Uterus (tissue), 4 donors: ENCODE data around the gene PF4V1. TPM values are rescaled to one million over a fixed set of nuclear protein-coding genes. Genes with fewer than 3 reads are reported as not detected.

Experiments
- DNase-seq, 2 donors: peaks; one replicate each; pipeline ENCODE4 v3.0.0-alpha.2; 2019 to 2020
- H3K27ac ChIP-seq, 2 donors: fragments of 200-600 bp; sonication (generic); 1 replicate in 1 of 2; 2 replicates in 1 of 2; pipeline ENCODE4 v1.5.1; 2016 to 2018
- H3K27me3 ChIP-seq, 2 donors: fragments of 200-600 bp; sonication (generic); one replicate each; pipeline ENCODE4 v1.5.1; 2018 to 2019; ENCODE audit warnings: control low read depth in 1 of 2
- H3K36me3 ChIP-seq, 2 donors: fragments of 200-600 bp; sonication (generic); one replicate each; pipeline ENCODE4 v1.5.1; 2019; ENCODE audit warnings: control low read depth in 1 of 2
- H3K4me1 ChIP-seq, 2 donors: fragments of 200-600 bp; sonication (generic); one replicate each; pipeline ENCODE4 v1.5.1; 2018 to 2019; ENCODE audit warnings: control low read depth in 1 of 2
- H3K4me3 ChIP-seq, 2 donors: fragments of 200-600 bp; sonication (generic); 1 replicate in 1 of 2; 2 replicates in 1 of 2; pipeline ENCODE4 v1.5.1; 2018 to 2019; ENCODE audit warnings: mild to moderate bottlenecking in 1 of 2
- H3K9me3 ChIP-seq, 2 donors: fragments of 200-600 bp; sonication (generic); one replicate each; pipeline ENCODE4 v1.5.1; 2019; ENCODE audit warnings: control low read depth in 1 of 2
- POLR2A ChIP-seq, 2 donors: fragments of 450-650 bp; IDR thresholded peaks; one replicate each; pipeline ENCODE4 v1.6.1; 2016; ENCODE audit warnings: antibody characterized with exemption in 2 of 2, mild to moderate bottlenecking in 1 of 2, moderate library complexity in 1 of 2
- intact Hi-C: fragments of 100-400 bp; cut with DNase I; formaldehyde crosslinking; loops from one replicate; pipeline ENCODE4 v1.15.1; 2023; ENCODE audit warnings: low total_unique reads
- total RNA-seq, 4 donors: library from RNA; depleted of rRNA in 3 of 4; stranded (reverse); fragments of >200 nt in 3 of 4; gene quantifications; one replicate each; pipeline versions ENCODE4 v1.1.0 to v1.2.4, GENCODE V29; 2014 to 2023
- TF ChIP-seq, protein P1 (sequence below), 4 experiments: fragments of 200-600 bp in 2 of 4; fragments of 450-650 bp in 2 of 4; sonication (generic) in 2 of 4; IDR thresholded peaks; one replicate each; pipeline ENCODE4 v1.5.1; 2016 to 2019; ENCODE audit warnings: antibody characterized with exemption in 4 of 4, mild to moderate bottlenecking in 2 of 4, moderate library complexity in 1 of 4
- donor health status: DM: yes; HTN: yes; CAD: no.

Gene PF4V1
- total RNA-seq, 4 donors from 2014 or later = not detected

DNA sequence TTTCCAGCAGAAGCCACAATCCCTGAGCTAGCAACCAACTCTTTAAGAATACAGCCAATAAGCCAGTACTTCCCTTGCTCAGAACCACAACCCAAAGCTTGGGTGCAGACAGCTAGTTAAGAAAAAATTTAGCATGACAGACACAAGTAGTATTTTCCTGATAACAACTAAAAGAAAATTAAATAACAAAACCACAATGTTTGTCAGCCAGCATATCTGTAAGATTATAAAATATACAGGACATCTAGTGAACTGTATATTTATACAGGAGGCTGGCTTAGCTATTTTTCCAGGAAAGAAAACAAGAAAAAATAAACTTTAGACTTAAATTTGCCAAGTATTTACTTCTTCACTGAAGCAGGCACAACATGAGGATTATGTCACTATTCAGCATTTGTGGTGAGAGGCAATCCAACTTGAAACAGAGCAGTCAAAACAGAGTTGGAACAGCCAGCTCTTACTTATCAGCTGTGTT, 6.6 kb downstream of the PF4V1 start:
- no peak for DNase-seq
- no peaks in the 10 kb centered on the region for H3K36me3 ChIP-seq
- no peak overlapping the region for H3K4me3 ChIP-seq
- no peaks in the 10 kb centered on the region for H3K4me1 ChIP-seq
- TF ChIP-seq, protein P1, sequence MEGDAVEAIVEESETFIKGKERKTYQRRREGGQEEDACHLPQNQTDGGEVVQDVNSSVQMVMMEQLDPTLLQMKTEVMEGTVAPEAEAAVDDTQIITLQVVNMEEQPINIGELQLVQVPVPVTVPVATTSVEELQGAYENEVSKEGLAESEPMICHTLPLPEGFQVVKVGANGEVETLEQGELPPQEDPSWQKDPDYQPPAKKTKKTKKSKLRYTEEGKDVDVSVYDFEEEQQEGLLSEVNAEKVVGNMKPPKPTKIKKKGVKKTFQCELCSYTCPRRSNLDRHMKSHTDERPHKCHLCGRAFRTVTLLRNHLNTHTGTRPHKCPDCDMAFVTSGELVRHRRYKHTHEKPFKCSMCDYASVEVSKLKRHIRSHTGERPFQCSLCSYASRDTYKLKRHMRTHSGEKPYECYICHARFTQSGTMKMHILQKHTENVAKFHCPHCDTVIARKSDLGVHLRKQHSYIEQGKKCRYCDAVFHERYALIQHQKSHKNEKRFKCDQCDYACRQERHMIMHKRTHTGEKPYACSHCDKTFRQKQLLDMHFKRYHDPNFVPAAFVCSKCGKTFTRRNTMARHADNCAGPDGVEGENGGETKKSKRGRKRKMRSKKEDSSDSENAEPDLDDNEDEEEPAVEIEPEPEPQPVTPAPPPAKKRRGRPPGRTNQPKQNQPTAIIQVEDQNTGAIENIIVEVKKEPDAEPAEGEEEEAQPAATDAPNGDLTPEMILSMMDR (IDR thresholded peaks at IDR 0.05) = no peak
- no peak for TF ChIP-seq POLR2A (IDR thresholded peaks at IDR 0.05)
- intact Hi-C loops = no loop called here
- H3K27ac ChIP-seq = no peak overlapping the region
- no peaks in the 10 kb centered on the region for H3K9me3 ChIP-seq
- no peaks in the 10 kb centered on the region for H3K27me3 ChIP-seq

DNA sequence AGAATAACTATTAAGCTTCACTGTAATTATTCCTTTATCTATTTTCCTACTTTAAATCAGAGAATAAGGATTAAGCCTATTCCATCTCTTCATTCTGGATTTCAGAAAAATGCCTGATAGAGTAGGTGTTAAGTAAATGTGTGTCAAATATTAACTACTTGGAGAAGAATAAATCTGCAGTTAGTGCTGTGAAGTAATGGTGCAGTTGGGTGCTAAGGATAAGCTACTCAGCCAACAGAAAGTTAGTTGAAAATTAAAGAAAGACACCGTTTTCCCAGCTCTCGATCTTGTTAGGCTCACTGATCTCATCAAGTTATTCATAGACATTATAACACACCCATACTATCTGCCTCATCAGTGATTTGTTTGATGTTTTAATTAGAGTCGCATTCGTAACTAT, 7.1 kb downstream of the PF4V1 start:
- intact Hi-C loops = no loop called here
- DNase-seq = no peak
- H3K4me1 ChIP-seq = no peaks in the 10 kb centered on the region
- H3K27me3 ChIP-seq = no peaks in the 10 kb centered on the region
- no peaks in the 10 kb centered on the region for H3K9me3 ChIP-seq
- H3K36me3 ChIP-seq = no peaks in the 10 kb centered on the region
- H3K4me3 ChIP-seq = no peak overlapping the region
- H3K27ac ChIP-seq = no peak overlapping the region
- TF ChIP-seq, protein P1 (IDR thresholded peaks at IDR 0.05) = no peak
- no peak for TF ChIP-seq POLR2A (IDR thresholded peaks at IDR 0.05)

DNA sequence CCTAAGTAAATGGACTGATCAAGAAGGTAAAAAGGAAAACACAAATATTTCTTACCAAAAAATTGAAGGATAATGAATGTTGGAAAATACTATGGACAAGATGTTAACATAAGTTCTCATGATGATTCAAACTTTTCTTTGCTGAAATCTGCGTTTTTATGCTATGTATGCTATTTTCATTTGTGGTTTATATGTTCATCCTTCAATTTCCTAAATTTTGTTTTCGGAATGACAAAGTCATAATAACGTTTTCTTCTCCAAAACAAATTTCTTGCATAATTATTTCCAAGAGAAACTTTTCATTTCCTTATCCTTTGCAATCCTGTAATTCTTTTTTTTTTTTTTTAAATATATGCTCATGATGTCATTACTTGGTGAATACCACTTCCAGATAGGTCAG, 7.8 kb downstream of the PF4V1 start:
- Histone ChIP-seq H3K4me1 (no peaks in the 10 kb centered on the region), H3K27me3 (peaks cover 0 to 6% of the 10 kb centered on the region in 2 donors), H3K27ac (no peak overlapping the region), H3K9me3 (no peaks in the 10 kb centered on the region), H3K4me3 (no peak overlapping the region), H3K36me3 (no peaks in the 10 kb centered on the region)
- intact Hi-C loops = no loop called here
- no peak for DNase-seq
- TF ChIP-seq, protein P1 (IDR thresholded peaks at IDR 0.05) = no peak
- TF ChIP-seq POLR2A (IDR thresholded peaks at IDR 0.05) = no peak

DNA sequence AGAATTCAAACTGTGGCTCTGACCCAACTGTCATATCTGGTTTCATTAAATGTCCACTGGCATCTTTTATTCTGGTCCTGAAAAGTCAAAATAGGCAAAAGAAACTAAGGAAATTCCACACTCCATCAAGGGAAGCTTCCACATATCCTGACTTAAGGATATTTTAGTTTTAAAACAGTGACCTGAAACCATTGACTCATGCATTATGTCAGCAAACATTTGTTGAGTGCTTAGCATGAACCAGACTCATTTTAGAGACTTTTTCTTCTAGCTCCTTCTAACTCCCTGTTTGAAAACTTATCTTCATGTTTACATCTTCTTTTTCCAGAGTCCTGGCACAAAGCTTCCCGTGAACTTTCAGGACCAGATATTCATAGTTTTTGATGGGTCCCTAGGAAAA, 9.2 kb downstream of the PF4V1 start:
- Histone ChIP-seq H3K36me3 (no peaks in the 10 kb centered on the region), H3K4me3 (no peak overlapping the region), H3K9me3 (no peaks in the 10 kb centered on the region), H3K27me3 (peaks cover 0 to 7% of the 10 kb centered on the region in 2 donors), H3K4me1 (no peaks in the 10 kb centered on the region), H3K27ac (no peak overlapping the region)
- DNase-seq = no peak
- TF ChIP-seq, protein P1 (IDR thresholded peaks at IDR 0.05) = no peak
- TF ChIP-seq POLR2A (IDR thresholded peaks at IDR 0.05) = no peak
- intact Hi-C loops = no loop called here

DNA sequence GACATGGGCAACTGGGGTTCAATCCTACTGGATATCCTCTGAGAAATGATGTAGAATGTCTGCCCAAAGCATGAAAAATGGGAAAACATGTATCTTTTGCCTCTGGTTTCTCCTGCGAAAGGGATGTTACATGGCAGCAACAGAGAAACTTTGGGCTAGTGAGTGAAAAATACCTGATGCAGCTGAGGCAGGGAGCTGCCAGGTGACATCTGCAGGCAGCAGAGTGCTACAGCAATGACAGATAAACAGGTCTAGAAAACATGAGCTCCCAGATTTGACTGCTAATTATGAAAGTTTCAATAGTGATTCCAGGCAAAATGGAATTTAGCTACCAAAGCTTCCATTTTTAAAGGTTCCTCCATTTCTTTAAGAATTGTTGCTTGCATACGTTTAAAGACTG, 11.3 kb downstream of the PF4V1 start:
- Histone ChIP-seq H3K9me3 (no peaks in the 10 kb centered on the region), H3K4me3 (no peak overlapping the region), H3K4me1 (peaks cover 0 to under 1% of the 10 kb centered on the region in 2 donors), H3K27me3 (peaks cover 0 to 7% of the 10 kb centered on the region in 2 donors), H3K27ac (no peak overlapping the region), H3K36me3 (no peaks in the 10 kb centered on the region)
- no peak for TF ChIP-seq POLR2A (IDR thresholded peaks at IDR 0.05)
- TF ChIP-seq, protein P1 (IDR thresholded peaks at IDR 0.05) = no peak
- intact Hi-C loops = no loop called here
- no peak for DNase-seq
